DMS153 treated with DMSO at 0.1 percent for 48 hours (cell line): ENCODE measurements around the gene PCDHAC1.

Experiments
- DNase-seq: peaks from one replicate; lab custom pipeline; 2025; ENCODE audit not compliant: unreplicated experiment; lab: John Stamatoyannopoulos, UW

The PCDHAC1 gene

DNA sequence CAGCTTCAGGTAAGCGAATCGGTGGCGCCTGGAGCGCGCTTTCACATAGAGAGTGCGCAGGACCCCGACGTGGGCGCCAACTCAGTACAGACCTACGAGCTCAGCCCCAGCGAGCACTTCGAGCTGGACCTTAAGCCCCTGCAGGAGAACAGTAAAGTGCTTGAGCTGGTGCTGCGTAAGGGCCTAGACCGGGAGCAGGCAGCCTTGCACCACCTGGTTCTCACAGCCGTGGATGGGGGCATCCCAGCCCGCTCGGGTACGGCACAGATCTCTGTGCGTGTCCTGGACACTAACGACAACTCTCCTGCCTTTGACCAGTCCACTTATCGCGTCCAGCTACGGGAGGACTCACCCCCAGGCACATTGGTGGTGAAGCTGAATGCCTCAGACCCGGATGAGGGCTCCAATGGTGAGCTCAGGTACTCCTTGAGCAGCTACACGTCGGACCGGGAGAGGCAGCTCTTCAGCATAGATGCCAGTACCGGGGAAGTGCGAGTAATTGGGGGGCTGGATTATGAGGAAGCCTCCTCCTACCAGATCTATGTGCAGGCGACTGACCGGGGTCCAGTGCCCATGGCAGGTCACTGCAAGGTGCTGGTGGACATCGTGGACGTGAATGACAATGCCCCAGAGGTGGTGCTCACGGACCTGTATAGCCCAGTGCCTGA is 41.3 kb downstream of the PCDHAC1 start:
- no peak for DNase-seq

DNA sequence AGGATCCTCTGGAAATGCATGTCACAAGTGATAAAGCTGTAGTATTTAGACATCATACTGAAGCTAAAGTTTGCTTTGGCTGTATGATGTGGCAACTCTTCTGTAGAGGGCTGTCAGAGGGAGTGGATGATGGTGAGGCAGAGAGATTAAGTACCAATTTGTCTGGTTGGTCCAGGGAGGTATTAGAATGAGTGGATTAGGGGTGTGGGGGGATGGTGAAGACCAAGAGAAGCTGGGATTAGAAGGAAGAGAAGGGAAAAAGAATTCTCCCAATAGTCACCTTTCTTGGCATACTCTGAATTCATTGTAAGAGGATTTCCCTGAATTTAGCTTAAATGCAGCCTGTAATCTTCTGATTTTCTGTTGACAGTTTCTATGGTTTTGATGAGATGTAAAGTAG is 43.8 kb downstream of the PCDHAC1 start:
- DNase-seq: no peak

DNA sequence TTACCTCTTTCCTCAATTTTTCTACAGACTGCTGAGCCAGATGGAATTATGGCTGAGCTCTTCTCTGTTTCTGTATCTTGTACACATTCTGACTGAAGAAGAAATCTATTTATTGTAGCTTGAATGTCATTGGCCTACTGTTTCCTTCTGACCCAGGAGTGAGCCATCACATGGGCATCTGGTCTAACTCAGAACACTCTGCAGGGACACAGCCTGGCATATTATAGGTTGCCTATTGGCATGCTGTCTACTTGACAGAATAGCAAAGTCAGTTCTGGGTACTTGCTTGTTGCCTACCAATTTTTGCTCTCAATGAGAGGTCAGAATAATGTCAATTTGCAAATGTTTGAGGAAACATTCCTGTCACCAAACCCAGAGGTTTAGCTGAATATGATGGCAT is 47.5 kb downstream of the PCDHAC1 start:
- no peak for DNase-seq

DNA sequence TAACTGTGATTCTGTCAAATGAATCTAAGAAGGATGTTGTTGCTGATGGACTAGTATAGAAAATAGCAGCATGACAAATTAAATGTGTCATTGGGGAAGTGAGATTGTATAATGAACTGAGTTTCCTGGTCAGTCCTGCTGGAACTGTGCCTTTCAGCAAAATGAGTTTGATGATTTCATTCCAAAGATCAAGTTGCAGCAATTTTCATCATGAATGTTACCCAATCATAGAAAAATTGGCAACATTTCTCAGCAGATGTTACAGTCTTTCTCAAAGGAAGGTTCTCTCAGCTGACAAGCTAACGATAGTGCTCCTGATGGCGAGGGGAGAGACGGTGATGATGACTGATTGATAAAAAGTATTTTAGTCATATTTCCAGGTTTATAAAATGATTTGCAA is 50.9 kb downstream of the PCDHAC1 start:
- DNase-seq: no peak

DNA sequence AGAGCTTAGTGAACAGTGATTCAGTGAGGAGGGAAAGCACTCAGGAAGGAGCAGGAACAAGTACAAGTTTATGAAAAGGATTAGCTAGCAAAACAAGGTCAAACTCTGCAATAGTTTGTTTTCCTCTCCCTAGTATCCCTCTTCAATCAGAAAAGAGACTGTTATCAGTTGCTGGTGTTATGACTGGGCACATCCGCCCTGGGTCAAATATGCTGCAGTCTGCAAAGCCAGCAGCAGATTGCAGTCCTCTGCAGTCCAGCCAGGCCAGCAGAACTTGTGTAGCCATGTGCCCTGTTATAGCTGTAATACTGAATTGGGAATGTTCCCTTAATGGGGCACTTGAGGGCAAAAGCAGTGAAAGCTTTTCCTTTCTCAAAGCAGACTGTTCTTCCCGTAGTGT is 52.2 kb downstream of the PCDHAC1 start:
- DNase-seq: no peak

DNA sequence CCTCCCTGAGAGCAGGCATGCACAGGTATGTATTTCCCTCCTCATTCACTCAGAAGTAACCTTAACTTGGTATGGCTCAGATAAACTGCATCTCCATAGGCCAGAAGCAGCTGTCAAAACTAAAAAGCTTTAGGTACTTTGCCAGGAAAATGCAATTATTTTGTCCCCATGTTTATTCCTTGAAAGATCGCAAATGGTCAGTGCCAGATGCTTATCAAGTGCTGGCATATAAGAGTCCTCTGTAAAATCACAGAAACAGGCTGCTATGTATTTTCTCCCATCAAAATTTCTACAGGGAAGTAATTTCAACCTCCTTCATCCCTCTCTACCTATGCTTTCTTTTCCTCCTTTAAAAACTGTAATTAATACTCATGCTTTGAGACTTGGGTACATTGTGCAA is 52.9 kb downstream of the PCDHAC1 start:
- no peak for DNase-seq
